A549 (cell line): Measurements from ENCODE around the gene LRRFIP2. TPM values are rescaled to one million over a fixed set of nuclear protein-coding genes. Genes with fewer than 3 reads are reported as not detected.
"Not testable (repeated sequence)": the region's sequence is repeated elsewhere in the genome, so short reads cannot be mapped to it uniquely, and the experiment has no call there.

Source experiments
- ATAC-seq, 2 experiments: fragments of 200-7000 bp in 1 of 2; fragments of >200 bp in 1 of 2; cut with Nextera tagmentation in 1 of 2; cut with Tn5 transposase in 1 of 2; 3 replicates each; pipeline versions ENCODE4 v1.8.0 to v1.9.1; 2018 to 2020; ENCODE audit warnings: mild to moderate bottlenecking in 1 of 2, moderate library complexity in 1 of 2
- CTCF ChIA-PET: fragments of 300-600 bp; sonication (Branson Sonifier 250); formaldehyde crosslinking; extraction: SDS; loops from one replicate; lab custom pipeline; 2021; ENCODE audit warnings: antibody characterized with exemption, inconsistent platforms; lab: Yijun Ruan, JAX
- POLR2A ChIA-PET: fragments of 350-600 bp; formaldehyde crosslinking; extraction: SDS; loops from one replicate; lab custom pipeline; 2021; ENCODE audit warnings: antibody characterized with exemption, inconsistent platforms; lab: Yijun Ruan, JAX
- DNase-seq, 2 experiments: peaks; one replicate each; pipeline versions ENCODE4 v3.0.0 to v3.0.0-alpha.2; 2011 to 2016; ENCODE audit warnings: low read depth in 1 of 2, low spot score in 1 of 2
- FAIRE-seq: peaks from 2 replicates; lab custom pipeline; 2011; peaks lifted over from hg19 to GRCh38; lab: Jason Lieb, UNC
- H3K27ac ChIP-seq, 2 experiments: fragments of >200 bp; sonication (Bioruptor Twin); formaldehyde crosslinking; 3 replicates each; pipeline ENCODE4 v1.5.1; 2016 to 2017
- H3K4me1 ChIP-seq: fragments of >200 bp; sonication (Bioruptor Twin); formaldehyde crosslinking; 3 replicates; pipeline ENCODE4 v1.6.1; 2016
- H3K4me2 ChIP-seq: fragments of >200 bp; sonication (Bioruptor Twin); formaldehyde crosslinking; 3 replicates; pipeline ENCODE4 v1.6.1; 2016
- H3K4me3 ChIP-seq: fragments of >200 bp; sonication (Bioruptor Twin); formaldehyde crosslinking; 3 replicates; pipeline ENCODE4 v1.5.1; 2016
- H3K9me3 ChIP-seq: fragments of >200 bp; sonication (Bioruptor Twin); formaldehyde crosslinking; 3 replicates; pipeline ENCODE4 v1.6.1; 2016
- CHD2 ChIP-seq: fragments of 150-350 bp; IDR thresholded peaks from 2 replicates; pipeline ENCODE4 v1.6.1; 2014; ENCODE audit warnings: low read length; ENCODE audit not compliant: partially characterized antibody
- CHD4 ChIP-seq: fragments of 200-600 bp; sonication (generic); IDR thresholded peaks from 2 replicates; pipeline ENCODE4 v1.6.1; 2016; ENCODE audit warnings: antibody characterized with exemption, mild to moderate bottlenecking, borderline replicate concordance
- EHMT2 ChIP-seq: fragments of 200-600 bp; sonication (generic); IDR thresholded peaks from 2 replicates; pipeline ENCODE4 v1.6.1; 2016; ENCODE audit warnings: antibody characterized with exemption, low read depth, mild to moderate bottlenecking, moderate library complexity
- FOXS1 ChIP-seq: fragments of 250-450 bp; sonication (Bioruptor Pico); IDR thresholded peaks from 2 replicates; pipeline ENCODE4 v1.5.0; 2020; ENCODE audit warnings: mild to moderate bottlenecking, moderate library complexity
- GATA3 ChIP-seq: IDR thresholded peaks from 2 replicates; pipeline ENCODE4 v1.6.1; 2012; ENCODE audit warnings: borderline replicate concordance
- HEYL ChIP-seq: fragments of 250-450 bp; sonication (Bioruptor Pico); IDR thresholded peaks from 2 replicates; pipeline ENCODE4 v1.8.0; 2021; ENCODE audit warnings: mild to moderate bottlenecking, moderate library complexity
- HOXA7 ChIP-seq: fragments of 250-450 bp; sonication (Bioruptor Pico); IDR thresholded peaks from 2 replicates; pipeline ENCODE4 v1.5.0; 2020; ENCODE audit warnings: mild to moderate bottlenecking, moderate library complexity
- NFE2L2 ChIP-seq: fragments of 150-350 bp; conservative IDR thresholded peaks from 2 replicates; pipeline ENCODE4 v1.6.1; 2014; ENCODE audit warnings: low read length
- PHF8 ChIP-seq: fragments of 200-600 bp; sonication (generic); IDR thresholded peaks from 2 replicates; pipeline ENCODE4 v1.6.1; 2016; ENCODE audit warnings: low read depth, mild to moderate bottlenecking, antibody characterized with exemption, moderate library complexity, borderline replicate concordance
- POLR2A ChIP-seq: IDR thresholded peaks from 2 replicates; pipeline ENCODE4 v1.6.1; 2012; ENCODE audit warnings: mild to moderate bottlenecking, low read length
- RAD21 ChIP-seq, 2 experiments: fragments of >200 bp in 1 of 2; sonication (Bioruptor Twin) in 1 of 2; formaldehyde crosslinking in 1 of 2; IDR thresholded peaks in 1 of 2; conservative IDR thresholded peaks in 1 of 2; 2 replicates in 1 of 2; 3 replicates in 1 of 2; pipeline ENCODE4 v1.6.1; 2012 to 2018; ENCODE audit warnings: inconsistent platforms in 1 of 2
- RARB ChIP-seq: fragments of 250-450 bp; sonication (Bioruptor Pico); IDR thresholded peaks from 2 replicates; pipeline ENCODE4 v1.8.0; 2021; ENCODE audit warnings: mild to moderate bottlenecking, moderate library complexity
- RCOR1 ChIP-seq: fragments of 150-350 bp; IDR thresholded peaks from 2 replicates; pipeline ENCODE4 v1.6.1; 2014; ENCODE audit warnings: antibody characterized with exemption, low read length, low read depth
- RFX5 ChIP-seq: fragments of 450-650 bp; IDR thresholded peaks from 2 replicates; pipeline ENCODE4 v1.7.1; 2014; ENCODE audit warnings: antibody characterized with exemption, mild to moderate bottlenecking, moderate library complexity
- RNF2 ChIP-seq: fragments of 200-600 bp; sonication (generic); IDR thresholded peaks from 2 replicates; pipeline ENCODE4 v1.6.1; 2016; ENCODE audit warnings: low read depth, mild to moderate bottlenecking, antibody characterized with exemption, moderate library complexity, borderline replicate concordance
- SMC3 ChIP-seq: fragments of >200 bp; sonication (Bioruptor Twin); formaldehyde crosslinking; IDR thresholded peaks from 3 replicates; pipeline ENCODE4 v1.6.1; 2018; ENCODE audit warnings: inconsistent platforms
- ZC3H11A ChIP-seq: fragments of 450-650 bp; IDR thresholded peaks from 2 replicates; pipeline ENCODE4 v1.6.1; 2014; ENCODE audit warnings: antibody characterized with exemption, mild to moderate bottlenecking
- WGBS: methylation state at CpG from one replicate; pipeline ENCODE4 v1.1.6; 2017; ENCODE audit errors: missing lambda C conversion rate; 5-methylcytosine and 5-hydroxymethylcytosine counted together
- polyA plus RNA-seq, 4 experiments: library from polyadenylated mRNA; depleted of rRNA in 3 of 4; stranded (reverse); fragments of >200 nt; fragmentation: RNase III in 1 of 4; extraction: RNeasy Plus Mini Kit Qiagen cat#74134 plus additional on column Dnase treatment in 1 of 4; gene quantifications; 2 replicates in 3 of 4; 3 replicates in 1 of 4; pipeline ENCODE4 v1.2.3, GENCODE V29; 2011 to 2017
- TF ChIP-seq, protein P1 (sequence below): IDR thresholded peaks from 2 replicates; pipeline ENCODE4 v1.6.1; 2012
- TF ChIP-seq, protein P2 (sequence below): fragments of 150-350 bp; IDR thresholded peaks from 2 replicates; pipeline ENCODE4 v1.6.1; 2014; ENCODE audit warnings: low read depth, mild to moderate bottlenecking, low read length
- TF ChIP-seq, protein P3 (sequence below): fragments of 250-450 bp; sonication (Bioruptor Pico); IDR thresholded peaks from 2 replicates; pipeline ENCODE4 v1.5.0; 2020; ENCODE audit warnings: low read depth, mild to moderate bottlenecking, moderate library complexity
- TF ChIP-seq, protein P4 (sequence below): fragments of 250-450 bp; sonication (Bioruptor Pico); IDR thresholded peaks from 2 replicates; pipeline ENCODE4 v1.5.0; 2021; ENCODE audit warnings: mild to moderate bottlenecking, moderate library complexity, borderline replicate concordance
- TF ChIP-seq, protein P5 (sequence below): fragments of 200-600 bp; sonication (generic); IDR thresholded peaks from 2 replicates; pipeline ENCODE4 v1.6.1; 2016; ENCODE audit warnings: antibody characterized with exemption, mild to moderate bottlenecking, moderate library complexity
- TF ChIP-seq, protein P6 (sequence below): fragments of >200 bp; sonication (Bioruptor Twin); formaldehyde crosslinking; IDR thresholded peaks from 2 replicates; pipeline ENCODE4 v1.6.1; 2016
- TF ChIP-seq, protein P7 (sequence below): IDR thresholded peaks from 2 replicates; pipeline ENCODE4 v1.6.1; 2012

Gene LRRFIP2
- polyA plus RNA-seq, 2 of the 4 experiments (the other 2 are of a cell fraction): 48.0 to 66.4 TPM

DNA sequence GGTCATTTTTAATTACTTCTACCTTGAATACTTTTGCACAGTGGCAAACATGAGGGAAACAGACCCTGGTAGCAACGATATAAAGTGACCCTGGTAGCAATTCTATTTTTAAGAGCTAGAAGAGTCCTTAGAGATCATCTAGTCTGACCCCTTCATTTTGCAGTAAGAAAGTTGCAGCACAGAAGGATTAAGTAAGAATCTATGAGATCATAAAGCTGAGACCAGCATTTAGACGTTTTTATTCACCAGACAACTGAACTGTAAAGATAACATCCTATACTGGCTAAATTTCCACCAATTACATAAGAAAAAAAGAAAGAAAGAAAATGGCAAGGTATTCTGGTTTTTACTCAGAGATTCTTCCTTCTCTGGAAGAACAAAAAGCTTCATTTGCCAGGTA lies 49.9 kb downstream of the LRRFIP2 start:
- Histone ChIP-seq H3K4me2 (no peak overlapping the region), H3K4me1 (peaks cover 21% of the 10 kb centered on the region), H3K9me3 (no peaks in the 10 kb centered on the region), H3K27ac (no peak overlapping the region), H3K4me3 (no peak overlapping the region)
- TF ChIP-seq GATA3: no peak
- TF ChIP-seq, protein P1, sequence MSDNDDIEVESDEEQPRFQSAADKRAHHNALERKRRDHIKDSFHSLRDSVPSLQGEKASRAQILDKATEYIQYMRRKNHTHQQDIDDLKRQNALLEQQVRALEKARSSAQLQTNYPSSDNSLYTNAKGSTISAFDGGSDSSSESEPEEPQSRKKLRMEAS: no peak
- TF ChIP-seq PHF8: no peak
- no peak for TF ChIP-seq HEYL (CRISPR knock-in tag)
- TF ChIP-seq, protein P2, sequence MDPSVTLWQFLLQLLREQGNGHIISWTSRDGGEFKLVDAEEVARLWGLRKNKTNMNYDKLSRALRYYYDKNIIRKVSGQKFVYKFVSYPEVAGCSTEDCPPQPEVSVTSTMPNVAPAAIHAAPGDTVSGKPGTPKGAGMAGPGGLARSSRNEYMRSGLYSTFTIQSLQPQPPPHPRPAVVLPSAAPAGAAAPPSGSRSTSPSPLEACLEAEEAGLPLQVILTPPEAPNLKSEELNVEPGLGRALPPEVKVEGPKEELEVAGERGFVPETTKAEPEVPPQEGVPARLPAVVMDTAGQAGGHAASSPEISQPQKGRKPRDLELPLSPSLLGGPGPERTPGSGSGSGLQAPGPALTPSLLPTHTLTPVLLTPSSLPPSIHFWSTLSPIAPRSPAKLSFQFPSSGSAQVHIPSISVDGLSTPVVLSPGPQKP: no peak
- TF ChIP-seq CHD4: no peak
- TF ChIP-seq, protein P3, sequence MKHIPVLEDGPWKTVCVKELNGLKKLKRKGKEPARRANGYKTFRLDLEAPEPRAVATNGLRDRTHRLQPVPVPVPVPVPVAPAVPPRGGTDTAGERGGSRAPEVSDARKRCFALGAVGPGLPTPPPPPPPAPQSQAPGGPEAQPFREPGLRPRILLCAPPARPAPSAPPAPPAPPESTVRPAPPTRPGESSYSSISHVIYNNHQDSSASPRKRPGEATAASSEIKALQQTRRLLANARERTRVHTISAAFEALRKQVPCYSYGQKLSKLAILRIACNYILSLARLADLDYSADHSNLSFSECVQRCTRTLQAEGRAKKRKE (CRISPR knock-in tag): no peak
- POLR2A ChIA-PET: no interaction called here
- FAIRE-seq: no peak
- CTCF ChIA-PET: interaction anchor here (0.5 to 0.6 kb wide), 2 partner anchors 37 to 89 kb away, joined by 3 to 4 read pairs; no protein-coding TSS in a partner anchor
- no peak for ATAC-seq
- DNase-seq: no peak
- WGBS: 62% methylated on average over 2 of the region's 2 CpGs

DNA sequence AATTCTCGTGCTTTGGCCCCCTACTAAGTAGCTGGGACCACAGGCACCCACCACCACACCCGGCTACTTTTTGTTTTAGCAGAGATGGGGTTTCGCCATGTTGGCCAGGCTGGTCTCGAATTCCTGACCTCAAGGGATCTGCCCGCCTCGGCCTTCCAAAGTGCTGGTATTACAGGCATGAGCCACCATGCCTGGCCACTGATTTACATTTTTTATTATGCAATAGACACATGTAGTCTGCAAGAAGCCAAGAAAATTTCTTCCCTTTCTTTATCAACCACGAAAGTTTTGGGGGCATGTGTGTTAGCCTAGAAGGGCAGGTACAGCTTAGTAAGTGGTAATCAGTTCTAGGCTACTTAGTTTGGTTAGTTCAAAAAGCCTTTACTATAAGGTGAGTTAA lies 51.1 kb downstream of the LRRFIP2 start:
- ChIA-PET CTCF (interaction anchor here (1.0 kb wide), 1 partner anchor 20 kb away, joined by 3 read pairs; no protein-coding TSS in a partner anchor), POLR2A (no interaction called here)
- Histone ChIP-seq H3K9me3 (no peaks in the 10 kb centered on the region), H3K27ac (no peak overlapping the region), H3K4me3 (no peak overlapping the region), H3K4me1 (peaks cover 18% of the 10 kb centered on the region), H3K4me2 (no peak overlapping the region)
- no peak for DNase-seq
- ATAC-seq: no peak
- TF ChIP-seq PHF8 (no peak), HOXA7 (no peak), CHD4 (no peak), ZC3H11A (no peak), RCOR1 (no peak), RARB (CRISPR knock-in tag) (no peak), NFE2L2 (no peak), FOXS1 (CRISPR knock-in tag) (no peak), SMC3 (no peak), RFX5 (no peak), EHMT2 (no peak), CHD2 (no peak), RNF2 (no peak), RAD21 (conservative IDR thresholded peaks at IDR 0.05 in 1 of 2, IDR thresholded peaks at IDR 0.05 in 1 of 2) (no peak), POLR2A (no peak)
- TF ChIP-seq, protein P4, sequence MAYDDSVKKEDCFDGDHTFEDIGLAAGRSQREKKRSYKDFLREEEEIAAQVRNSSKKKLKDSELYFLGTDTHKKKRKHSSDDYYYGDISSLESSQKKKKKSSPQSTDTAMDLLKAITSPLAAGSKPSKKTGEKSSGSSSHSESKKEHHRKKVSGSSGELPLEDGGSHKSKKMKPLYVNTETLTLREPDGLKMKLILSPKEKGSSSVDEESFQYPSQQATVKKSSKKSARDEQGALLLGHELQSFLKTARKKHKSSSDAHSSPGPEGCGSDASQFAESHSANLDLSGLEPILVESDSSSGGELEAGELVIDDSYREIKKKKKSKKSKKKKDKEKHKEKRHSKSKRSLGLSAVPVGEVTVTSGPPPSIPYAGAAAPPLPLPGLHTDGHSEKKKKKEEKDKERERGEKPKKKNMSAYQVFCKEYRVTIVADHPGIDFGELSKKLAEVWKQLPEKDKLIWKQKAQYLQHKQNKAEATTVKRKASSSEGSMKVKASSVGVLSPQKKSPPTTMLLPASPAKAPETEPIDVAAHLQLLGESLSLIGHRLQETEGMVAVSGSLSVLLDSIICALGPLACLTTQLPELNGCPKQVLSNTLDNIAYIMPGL (CRISPR knock-in tag): no peak
- TF ChIP-seq, protein P5, sequence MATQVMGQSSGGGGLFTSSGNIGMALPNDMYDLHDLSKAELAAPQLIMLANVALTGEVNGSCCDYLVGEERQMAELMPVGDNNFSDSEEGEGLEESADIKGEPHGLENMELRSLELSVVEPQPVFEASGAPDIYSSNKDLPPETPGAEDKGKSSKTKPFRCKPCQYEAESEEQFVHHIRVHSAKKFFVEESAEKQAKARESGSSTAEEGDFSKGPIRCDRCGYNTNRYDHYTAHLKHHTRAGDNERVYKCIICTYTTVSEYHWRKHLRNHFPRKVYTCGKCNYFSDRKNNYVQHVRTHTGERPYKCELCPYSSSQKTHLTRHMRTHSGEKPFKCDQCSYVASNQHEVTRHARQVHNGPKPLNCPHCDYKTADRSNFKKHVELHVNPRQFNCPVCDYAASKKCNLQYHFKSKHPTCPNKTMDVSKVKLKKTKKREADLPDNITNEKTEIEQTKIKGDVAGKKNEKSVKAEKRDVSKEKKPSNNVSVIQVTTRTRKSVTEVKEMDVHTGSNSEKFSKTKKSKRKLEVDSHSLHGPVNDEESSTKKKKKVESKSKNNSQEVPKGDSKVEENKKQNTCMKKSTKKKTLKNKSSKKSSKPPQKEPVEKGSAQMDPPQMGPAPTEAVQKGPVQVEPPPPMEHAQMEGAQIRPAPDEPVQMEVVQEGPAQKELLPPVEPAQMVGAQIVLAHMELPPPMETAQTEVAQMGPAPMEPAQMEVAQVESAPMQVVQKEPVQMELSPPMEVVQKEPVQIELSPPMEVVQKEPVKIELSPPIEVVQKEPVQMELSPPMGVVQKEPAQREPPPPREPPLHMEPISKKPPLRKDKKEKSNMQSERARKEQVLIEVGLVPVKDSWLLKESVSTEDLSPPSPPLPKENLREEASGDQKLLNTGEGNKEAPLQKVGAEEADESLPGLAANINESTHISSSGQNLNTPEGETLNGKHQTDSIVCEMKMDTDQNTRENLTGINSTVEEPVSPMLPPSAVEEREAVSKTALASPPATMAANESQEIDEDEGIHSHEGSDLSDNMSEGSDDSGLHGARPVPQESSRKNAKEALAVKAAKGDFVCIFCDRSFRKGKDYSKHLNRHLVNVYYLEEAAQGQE: no peak
- TF ChIP-seq, protein P2: no peak
- TF ChIP-seq, protein P6, sequence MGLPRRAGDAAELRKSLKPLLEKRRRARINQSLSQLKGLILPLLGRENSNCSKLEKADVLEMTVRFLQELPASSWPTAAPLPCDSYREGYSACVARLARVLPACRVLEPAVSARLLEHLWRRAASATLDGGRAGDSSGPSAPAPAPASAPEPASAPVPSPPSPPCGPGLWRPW: no peak
- TF ChIP-seq, protein P7, sequence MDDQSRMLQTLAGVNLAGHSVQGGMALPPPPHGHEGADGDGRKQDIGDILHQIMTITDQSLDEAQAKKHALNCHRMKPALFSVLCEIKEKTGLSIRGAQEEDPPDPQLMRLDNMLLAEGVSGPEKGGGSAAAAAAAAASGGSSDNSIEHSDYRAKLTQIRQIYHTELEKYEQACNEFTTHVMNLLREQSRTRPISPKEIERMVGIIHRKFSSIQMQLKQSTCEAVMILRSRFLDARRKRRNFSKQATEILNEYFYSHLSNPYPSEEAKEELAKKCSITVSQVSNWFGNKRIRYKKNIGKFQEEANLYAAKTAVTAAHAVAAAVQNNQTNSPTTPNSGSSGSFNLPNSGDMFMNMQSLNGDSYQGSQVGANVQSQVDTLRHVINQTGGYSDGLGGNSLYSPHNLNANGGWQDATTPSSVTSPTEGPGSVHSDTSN: no peak
- FAIRE-seq: no peak
- WGBS: 97% methylated on average over 7 of the region's 7 CpGs

DNA sequence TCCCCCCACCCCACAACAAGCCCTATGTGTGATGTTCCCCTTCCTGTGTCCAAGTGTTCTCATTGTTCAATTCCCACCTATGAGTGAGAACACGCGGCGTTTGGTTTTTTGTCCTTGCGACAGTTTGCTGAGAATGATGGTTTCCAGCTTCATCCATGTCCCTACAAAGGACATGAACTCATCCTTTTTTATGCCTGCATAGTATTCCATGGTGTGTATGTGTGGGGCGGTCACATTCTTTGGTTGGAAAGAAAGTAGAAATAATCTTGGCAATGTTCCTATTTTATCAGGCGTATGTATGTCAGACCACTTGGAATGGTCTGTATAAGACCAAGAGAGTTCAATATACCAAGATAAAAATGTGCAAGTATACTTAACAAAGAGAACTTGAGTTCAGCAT lies 52.3 kb downstream of the LRRFIP2 start:
- H3K4me3 ChIP-seq, H3K4me2 ChIP-seq, H3K27ac ChIP-seq, FAIRE-seq, ATAC-seq, H3K9me3 ChIP-seq, DNase-seq, H3K4me1 ChIP-seq, POLR2A ChIA-PET: not testable (repeated sequence)
- WGBS: 93% methylated on average over 6 of the region's 6 CpGs
- CTCF ChIA-PET: interaction anchor here (1.1 kb wide), 1 partner anchor 21 kb away, joined by 3 read pairs; no protein-coding TSS in a partner anchor
